Measurements from ENCODE around the gene NFKB2.
A peak's percentile ranks its signal among the peaks of the same experiment; 100 is the strongest.

The NFKB2 gene

DNA sequence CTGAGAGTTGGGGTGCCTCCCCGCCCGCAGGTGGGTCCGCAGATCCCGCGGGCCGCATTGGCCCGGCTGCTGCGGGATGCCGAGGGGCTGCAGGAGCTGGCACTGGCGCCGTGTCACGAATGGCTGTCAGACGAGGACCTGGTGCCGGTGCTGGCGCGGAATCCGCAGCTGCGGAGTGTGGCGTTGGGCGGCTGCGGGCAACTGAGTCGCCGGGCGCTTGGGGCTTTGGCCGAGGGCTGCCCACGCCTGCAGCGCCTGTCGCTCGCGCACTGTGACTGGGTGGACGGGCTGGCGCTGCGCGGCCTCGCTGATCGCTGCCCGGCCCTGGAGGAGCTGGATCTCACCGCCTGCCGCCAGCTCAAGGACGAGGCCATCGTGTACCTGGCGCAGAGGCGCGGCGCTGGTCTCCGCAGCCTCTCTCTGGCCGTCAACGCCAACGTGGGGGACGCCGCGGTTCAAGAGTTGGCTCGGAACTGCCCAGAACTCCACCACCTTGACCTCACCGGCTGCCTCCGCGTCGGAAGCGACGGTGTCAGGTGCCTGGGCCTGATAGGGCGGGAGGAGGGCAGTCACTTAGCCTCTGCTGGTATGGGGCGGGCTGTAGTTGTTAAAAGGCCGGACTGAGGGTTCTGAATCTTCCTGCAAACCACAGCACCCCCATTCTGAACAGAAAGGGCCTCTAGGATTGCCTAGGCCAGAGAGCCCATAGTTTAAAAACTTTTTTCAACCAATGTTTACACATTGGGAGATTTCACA, 26.4 kb downstream of the NFKB2 start:
- in situ Hi-C loops (cut with MboI; ENCODE audit: low pct_unique_long_range_greater_than_20kb, low sequenced_read_pairs, unreplicated experiment), result no loop called here
- TF ChIP-seq, protein P1, sequence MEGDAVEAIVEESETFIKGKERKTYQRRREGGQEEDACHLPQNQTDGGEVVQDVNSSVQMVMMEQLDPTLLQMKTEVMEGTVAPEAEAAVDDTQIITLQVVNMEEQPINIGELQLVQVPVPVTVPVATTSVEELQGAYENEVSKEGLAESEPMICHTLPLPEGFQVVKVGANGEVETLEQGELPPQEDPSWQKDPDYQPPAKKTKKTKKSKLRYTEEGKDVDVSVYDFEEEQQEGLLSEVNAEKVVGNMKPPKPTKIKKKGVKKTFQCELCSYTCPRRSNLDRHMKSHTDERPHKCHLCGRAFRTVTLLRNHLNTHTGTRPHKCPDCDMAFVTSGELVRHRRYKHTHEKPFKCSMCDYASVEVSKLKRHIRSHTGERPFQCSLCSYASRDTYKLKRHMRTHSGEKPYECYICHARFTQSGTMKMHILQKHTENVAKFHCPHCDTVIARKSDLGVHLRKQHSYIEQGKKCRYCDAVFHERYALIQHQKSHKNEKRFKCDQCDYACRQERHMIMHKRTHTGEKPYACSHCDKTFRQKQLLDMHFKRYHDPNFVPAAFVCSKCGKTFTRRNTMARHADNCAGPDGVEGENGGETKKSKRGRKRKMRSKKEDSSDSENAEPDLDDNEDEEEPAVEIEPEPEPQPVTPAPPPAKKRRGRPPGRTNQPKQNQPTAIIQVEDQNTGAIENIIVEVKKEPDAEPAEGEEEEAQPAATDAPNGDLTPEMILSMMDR (IDR thresholded peaks at IDR 0.05; ENCODE audit: extremely low read depth, insufficient read depth, missing control alignments), result no peak
- DNase-seq (ENCODE audit: low spot score), result no peak

DNA sequence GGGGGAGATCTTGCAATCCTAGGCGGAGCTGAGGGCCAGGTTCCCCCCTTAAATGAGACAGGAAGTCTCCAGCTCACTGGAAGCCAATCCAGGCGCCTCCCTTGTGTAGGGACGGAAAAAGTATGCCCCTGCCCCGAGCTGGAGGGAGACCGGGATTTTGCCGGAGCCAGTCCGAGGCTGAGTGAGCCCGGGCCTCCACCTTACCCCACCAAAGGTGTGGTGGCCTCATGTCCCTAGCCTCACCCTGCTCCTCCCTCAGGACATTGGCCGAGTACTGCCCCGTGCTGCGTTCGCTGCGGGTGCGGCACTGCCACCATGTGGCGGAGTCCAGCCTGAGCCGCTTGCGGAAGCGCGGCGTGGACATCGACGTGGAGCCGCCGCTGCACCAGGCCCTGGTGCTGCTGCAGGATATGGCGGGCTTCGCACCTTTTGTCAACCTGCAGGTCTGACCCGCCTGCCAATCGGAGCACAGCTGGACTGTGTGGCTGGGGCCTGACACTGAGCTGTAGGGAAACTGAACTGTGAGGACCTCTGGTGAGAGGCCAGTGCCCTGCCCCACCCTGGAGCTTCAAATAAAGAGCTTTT, 27.1 kb downstream of the NFKB2 start:
- in situ Hi-C loops (cut with MboI; ENCODE audit: low pct_unique_long_range_greater_than_20kb, low sequenced_read_pairs, unreplicated experiment), result no loop called here
- peak; percentile 78 for DNase-seq (ENCODE audit: low spot score)
- TF ChIP-seq, protein P1 (IDR thresholded peaks at IDR 0.05; ENCODE audit: extremely low read depth, insufficient read depth, missing control alignments), result peak; percentile 92

- in situ Hi-C loops (cut with MboI; ENCODE audit: low pct_unique_long_range_greater_than_20kb, low sequenced_read_pairs, unreplicated experiment), result no loop called here
- TF ChIP-seq, protein P1 (IDR thresholded peaks at IDR 0.05; ENCODE audit: extremely low read depth, insufficient read depth, missing control alignments), result no peak
- DNase-seq (ENCODE audit: low spot score), result no peak
These were observed 28.0 kb downstream of the NFKB2 start for GRCh38 chr10:102423372-102423968.

GRCh38 chr10:102424145-102424544, 28.6 kb downstream of the NFKB2 start:
- TF ChIP-seq, protein P1 (IDR thresholded peaks at IDR 0.05; ENCODE audit: extremely low read depth, insufficient read depth, missing control alignments), result no peak
- in situ Hi-C loops (cut with MboI; ENCODE audit: low pct_unique_long_range_greater_than_20kb, low sequenced_read_pairs, unreplicated experiment), result no loop called here
- DNase-seq (ENCODE audit: low spot score), result no peak

DNA sequence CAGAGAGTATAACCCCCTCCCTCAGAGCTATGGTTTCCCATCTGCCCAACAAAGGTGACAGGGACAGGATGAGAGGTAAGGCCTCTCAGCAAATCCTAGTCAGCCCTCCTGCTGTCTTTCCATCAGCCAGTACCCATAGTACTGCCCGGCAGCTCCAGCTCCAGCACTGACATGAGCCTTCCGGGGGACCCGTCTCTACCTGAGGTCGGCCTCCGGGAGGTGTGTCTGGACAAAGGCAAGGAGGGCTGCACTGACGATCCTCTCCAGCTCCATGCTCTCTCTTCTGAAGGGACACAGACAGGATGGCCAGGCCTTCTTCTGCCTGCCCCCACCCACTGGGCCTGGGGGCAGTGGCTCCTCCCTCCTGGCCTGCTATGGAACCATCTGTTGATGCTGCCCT, 29.4 kb downstream of the NFKB2 start:
- TF ChIP-seq, protein P1 (IDR thresholded peaks at IDR 0.05; ENCODE audit: extremely low read depth, insufficient read depth, missing control alignments), result no peak
- in situ Hi-C loops (cut with MboI; ENCODE audit: low pct_unique_long_range_greater_than_20kb, low sequenced_read_pairs, unreplicated experiment), result no loop called here
- no peak for DNase-seq (ENCODE audit: low spot score)

- no peak for DNase-seq (ENCODE audit: low spot score)
- in situ Hi-C loops (cut with MboI; ENCODE audit: low pct_unique_long_range_greater_than_20kb, low sequenced_read_pairs, unreplicated experiment), result no loop called here
- TF ChIP-seq, protein P1 (IDR thresholded peaks at IDR 0.05; ENCODE audit: extremely low read depth, insufficient read depth, missing control alignments), result no peak
These were observed 29.9 kb downstream of the NFKB2 start for GRCh38 chr10:102425444-102425843.

All from GM13977 (cell line).